Parathyroid adenoma (tissue), 2 donors: ENCODE measurements around the gene ERMAP.
A peak's percentile ranks its signal among the peaks of the same experiment; 100 is the strongest.

Experiments
- H2AFZ ChIP-seq: fragments of 300-600 bp; sonication (generic); one replicate; pipeline ENCODE4 v1.7.0; 2017; ENCODE audit warnings: antibody characterized with exemption, mild to moderate bottlenecking
- H3K27ac ChIP-seq: fragments of 300-600 bp; sonication (generic); one replicate; pipeline ENCODE4 v1.7.0; 2017
- H3K27me3 ChIP-seq: fragments of 300-600 bp; sonication (generic); one replicate; pipeline ENCODE4 v1.7.0; 2017; ENCODE audit warnings: low read length; ENCODE audit not compliant: control insufficient read depth, insufficient read depth
- H3K36me3 ChIP-seq: fragments of 300-600 bp; sonication (generic); one replicate; pipeline ENCODE4 v1.7.0; 2017; ENCODE audit warnings: low read length; ENCODE audit not compliant: control insufficient read depth, insufficient read depth
- H3K4me1 ChIP-seq: fragments of 300-600 bp; sonication (generic); one replicate; pipeline ENCODE4 v1.7.0; 2017; ENCODE audit warnings: control low read depth
- H3K4me2 ChIP-seq: fragments of 300-600 bp; sonication (generic); one replicate; pipeline ENCODE4 v1.7.0; 2017; ENCODE audit warnings: low read length
- H3K4me3 ChIP-seq: fragments of 300-600 bp; sonication (generic); one replicate; pipeline ENCODE4 v1.7.0; 2017; ENCODE audit warnings: low read depth, low read length
- H3K79me2 ChIP-seq: fragments of 300-600 bp; sonication (generic); one replicate; pipeline ENCODE4 v1.7.0; 2017; ENCODE audit warnings: control low read depth
- H3K9ac ChIP-seq: fragments of 300-600 bp; sonication (generic); one replicate; pipeline ENCODE4 v1.7.0; 2017; ENCODE audit warnings: mild to moderate bottlenecking
- H3K9me3 ChIP-seq: fragments of 300-600 bp; sonication (generic); one replicate; pipeline ENCODE4 v1.7.0; 2017; ENCODE audit warnings: low read length; ENCODE audit not compliant: control insufficient read depth
- CTCF ChIP-seq: fragments of 300-600 bp; sonication (generic); IDR thresholded peaks from one replicate; pipeline ENCODE4 v1.7.0; 2017; ENCODE audit warnings: antibody characterized with exemption, mild to moderate bottlenecking
- donor health status: primary hyperparathyroidism.

Gene ERMAP

GRCh38 chr1:42780176-42780575, 36.7 kb upstream of the ERMAP start:
- no peak for TF ChIP-seq CTCF
- Histone ChIP-seq H3K4me2 (no peak overlapping the region), H3K79me2 (no peaks in the 10 kb centered on the region), H3K9me3 (no peaks in the 10 kb centered on the region), H3K36me3 (no peaks in the 10 kb centered on the region), H3K27me3 (no peaks in the 10 kb centered on the region), H3K4me1 (no peaks in the 10 kb centered on the region), H3K9ac (no peak overlapping the region), H2AFZ (no peak overlapping the region), H3K27ac (no peak overlapping the region), H3K4me3 (no peak overlapping the region)

- Histone ChIP-seq H3K4me3 (no peak overlapping the region), H3K79me2 (no peaks in the 10 kb centered on the region), H2AFZ (no peak overlapping the region), H3K4me2 (no peak overlapping the region), H3K9ac (no peak overlapping the region), H3K4me1 (no peaks in the 10 kb centered on the region), H3K27me3 (no peaks in the 10 kb centered on the region), H3K9me3 (no peaks in the 10 kb centered on the region), H3K36me3 (no peaks in the 10 kb centered on the region), H3K27ac (no peak overlapping the region)
- TF ChIP-seq CTCF: no peak
These were observed 33.8 kb upstream of the ERMAP start for GRCh38 chr1:42783092-42783491.

GRCh38 chr1:42784547-42784945, 32.4 kb upstream of the ERMAP start:
- TF ChIP-seq CTCF: no peak
- H3K9me3 ChIP-seq: no peaks in the 10 kb centered on the region
- H2AFZ ChIP-seq: no peak overlapping the region
- no peak overlapping the region for H3K4me3 ChIP-seq
- H3K4me1 ChIP-seq: no peaks in the 10 kb centered on the region
- H3K36me3 ChIP-seq: no peaks in the 10 kb centered on the region
- no peak overlapping the region for H3K4me2 ChIP-seq
- no peak overlapping the region for H3K9ac ChIP-seq
- no peaks in the 10 kb centered on the region for H3K27me3 ChIP-seq
- H3K27ac ChIP-seq: no peak overlapping the region
- H3K79me2 ChIP-seq: no peaks in the 10 kb centered on the region

DNA sequence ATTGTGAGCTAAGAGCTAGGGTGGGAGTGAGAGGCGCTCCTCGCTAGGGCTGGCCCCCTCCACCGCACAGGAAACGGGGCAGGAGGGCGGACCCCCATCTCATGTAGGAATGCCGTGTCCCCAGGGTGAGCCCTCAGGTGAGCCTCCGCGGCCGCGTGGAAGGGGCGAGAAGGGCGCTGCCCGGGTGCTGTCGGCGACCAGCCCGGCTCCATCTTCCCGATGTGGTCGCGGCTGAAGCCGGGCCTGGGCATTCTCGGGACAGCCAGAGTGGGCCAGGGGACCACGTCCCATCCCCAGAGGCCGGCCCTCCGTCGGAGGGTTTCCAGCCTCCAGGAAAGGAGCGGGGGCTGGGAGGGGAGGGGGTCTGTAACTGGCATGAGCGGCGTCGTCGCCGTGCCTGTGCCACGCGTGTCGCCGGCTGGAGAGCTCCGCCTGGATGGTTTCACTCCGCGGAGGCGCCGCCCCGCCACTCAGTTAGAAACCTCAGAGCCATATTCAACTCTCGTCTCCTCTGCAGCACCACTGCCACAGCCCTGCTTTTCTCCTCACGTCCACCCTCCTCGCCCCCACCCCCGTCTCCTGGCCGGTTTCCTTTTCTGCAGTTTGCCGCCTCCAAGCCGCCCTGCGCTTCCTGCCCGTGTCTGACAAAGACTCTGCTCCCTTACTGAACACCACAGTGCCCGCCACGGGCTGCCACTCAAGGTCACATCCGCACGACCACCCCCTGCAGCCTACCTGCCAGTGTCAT, 31.8 kb upstream of the ERMAP start, which contains the start of gene TMEM269:
Gene TMEM269, plus strand, starts transcription at position 46 of the 748 bp plus-strand sequence. CDS start 4,903 bp downstream, outside the sequence.
- H3K36me3 ChIP-seq: no peaks in the 10 kb centered on the region

More for the DNA sequence above, 31.8 kb upstream of the ERMAP start, which contains the start of gene TMEM269:
- Histone ChIP-seq H3K9me3 (no peaks in the 10 kb centered on the region), H2AFZ (peak within 1 kb of the TSS; percentile 66), H3K79me2 (no peaks in the 10 kb centered on the region), H3K4me2 (peak within 1 kb of the TSS; percentile 37), H3K4me1 (no peaks in the 10 kb centered on the region), H3K9ac (no peak within 1 kb of the TSS), H3K27ac (no peak within 1 kb of the TSS), H3K27me3 (no peaks in the 10 kb centered on the region), H3K4me3 (peak within 1 kb of the TSS; percentile 14)
- no peak for TF ChIP-seq CTCF
